ENCODE data around the gene SMOC1.

DNA sequence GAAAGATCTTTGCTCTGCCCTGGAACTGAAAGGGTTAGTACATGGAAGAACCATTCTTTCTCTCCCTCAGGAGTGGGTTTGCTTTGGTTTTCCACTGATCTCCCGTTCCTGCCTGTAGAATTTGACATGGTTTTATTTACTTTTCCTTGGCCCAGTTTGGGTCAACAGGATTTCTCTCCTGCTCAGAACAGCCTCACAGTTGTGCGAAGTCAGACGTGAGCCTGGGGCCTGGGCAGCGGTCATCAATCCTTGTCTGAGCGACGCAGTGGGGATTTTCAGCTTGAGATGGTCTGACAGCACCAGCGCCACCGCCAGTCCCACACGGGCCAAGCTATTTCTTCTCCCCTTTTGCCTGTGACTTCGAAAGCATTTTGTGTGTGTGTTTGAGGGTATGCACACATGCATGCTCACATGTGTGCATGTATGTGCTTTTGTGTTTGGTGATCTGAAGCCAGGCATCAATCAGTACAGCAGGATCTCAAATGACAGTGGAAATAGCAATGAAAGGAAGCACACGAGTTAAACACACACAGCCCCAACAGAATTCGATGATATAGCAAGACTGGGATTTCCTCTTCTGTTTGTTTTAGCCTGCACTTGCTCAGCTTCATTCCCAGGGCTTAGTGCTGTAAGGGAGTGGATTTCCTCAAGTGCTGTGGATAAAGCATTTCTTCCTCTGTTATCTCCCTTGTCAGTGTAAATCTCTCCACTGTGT, 58.3 kb downstream of the SMOC1 start:
- TF ChIP-seq, protein P1, sequence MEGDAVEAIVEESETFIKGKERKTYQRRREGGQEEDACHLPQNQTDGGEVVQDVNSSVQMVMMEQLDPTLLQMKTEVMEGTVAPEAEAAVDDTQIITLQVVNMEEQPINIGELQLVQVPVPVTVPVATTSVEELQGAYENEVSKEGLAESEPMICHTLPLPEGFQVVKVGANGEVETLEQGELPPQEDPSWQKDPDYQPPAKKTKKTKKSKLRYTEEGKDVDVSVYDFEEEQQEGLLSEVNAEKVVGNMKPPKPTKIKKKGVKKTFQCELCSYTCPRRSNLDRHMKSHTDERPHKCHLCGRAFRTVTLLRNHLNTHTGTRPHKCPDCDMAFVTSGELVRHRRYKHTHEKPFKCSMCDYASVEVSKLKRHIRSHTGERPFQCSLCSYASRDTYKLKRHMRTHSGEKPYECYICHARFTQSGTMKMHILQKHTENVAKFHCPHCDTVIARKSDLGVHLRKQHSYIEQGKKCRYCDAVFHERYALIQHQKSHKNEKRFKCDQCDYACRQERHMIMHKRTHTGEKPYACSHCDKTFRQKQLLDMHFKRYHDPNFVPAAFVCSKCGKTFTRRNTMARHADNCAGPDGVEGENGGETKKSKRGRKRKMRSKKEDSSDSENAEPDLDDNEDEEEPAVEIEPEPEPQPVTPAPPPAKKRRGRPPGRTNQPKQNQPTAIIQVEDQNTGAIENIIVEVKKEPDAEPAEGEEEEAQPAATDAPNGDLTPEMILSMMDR (conservative IDR thresholded peaks at IDR 0.05) = no peak
- TF ChIP-seq EZH2 (IDR thresholded peaks at IDR 0.05; ENCODE audit: low read depth) = no peak
